Rectal smooth muscle tissue (tissue), 1 donor: ENCODE results near the gene DENND1A.
"Not testable (repeated sequence)": the region's sequence is repeated elsewhere in the genome, so short reads cannot be mapped to it uniquely, and the experiment has no call there.

Experiments
- H3K27ac ChIP-seq: one replicate; pipeline ENCODE4 v1.7.0; 2013; ENCODE audit warnings: low read depth, low read length, inconsistent platforms
- H3K27me3 ChIP-seq: one replicate; pipeline ENCODE4 v1.7.0; 2013; ENCODE audit warnings: low read length; ENCODE audit not compliant: control insufficient read depth, insufficient read depth
- H3K36me3 ChIP-seq: one replicate; pipeline ENCODE4 v1.7.0; 2013; ENCODE audit warnings: low read length; ENCODE audit not compliant: control insufficient read depth, insufficient read depth
- H3K4me1 ChIP-seq: one replicate; pipeline ENCODE4 v1.7.0; 2013; ENCODE audit warnings: low read length; ENCODE audit not compliant: control insufficient read depth, insufficient read depth
- H3K4me3 ChIP-seq: one replicate; pipeline ENCODE4 v1.7.0; 2013; ENCODE audit warnings: low read length
- H3K9ac ChIP-seq: one replicate; pipeline ENCODE4 v1.7.0; 2013; ENCODE audit warnings: low read length

The DENND1A gene

DNA sequence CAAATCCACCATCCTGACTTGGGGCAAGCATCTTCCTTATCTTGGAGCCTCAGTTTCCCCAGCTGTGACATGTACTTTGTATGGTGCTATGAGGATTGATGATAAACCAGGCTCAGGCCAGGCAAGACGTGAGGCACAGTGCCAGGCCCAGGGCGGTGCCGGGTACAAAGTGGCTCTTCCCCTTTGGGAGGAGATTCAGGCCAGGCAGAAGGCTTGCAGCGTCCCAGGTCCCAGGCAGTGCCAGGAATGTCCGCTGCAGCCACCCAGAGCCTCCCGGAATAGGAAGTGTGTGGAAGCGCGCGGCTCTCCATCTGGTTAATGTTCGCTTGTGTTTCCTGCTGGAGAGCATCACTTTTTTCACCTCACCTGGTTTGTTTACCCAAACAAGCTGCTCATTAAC is 12.6 kb upstream of the DENND1A start:
- H3K4me3 ChIP-seq, result no peak overlapping the region
- no peaks in the 10 kb centered on the region for H3K27me3 ChIP-seq
- no peak overlapping the region for H3K27ac ChIP-seq
- no peaks in the 10 kb centered on the region for H3K36me3 ChIP-seq
- H3K9ac ChIP-seq, result no peak overlapping the region
- H3K4me1 ChIP-seq, result no peaks in the 10 kb centered on the region

DNA sequence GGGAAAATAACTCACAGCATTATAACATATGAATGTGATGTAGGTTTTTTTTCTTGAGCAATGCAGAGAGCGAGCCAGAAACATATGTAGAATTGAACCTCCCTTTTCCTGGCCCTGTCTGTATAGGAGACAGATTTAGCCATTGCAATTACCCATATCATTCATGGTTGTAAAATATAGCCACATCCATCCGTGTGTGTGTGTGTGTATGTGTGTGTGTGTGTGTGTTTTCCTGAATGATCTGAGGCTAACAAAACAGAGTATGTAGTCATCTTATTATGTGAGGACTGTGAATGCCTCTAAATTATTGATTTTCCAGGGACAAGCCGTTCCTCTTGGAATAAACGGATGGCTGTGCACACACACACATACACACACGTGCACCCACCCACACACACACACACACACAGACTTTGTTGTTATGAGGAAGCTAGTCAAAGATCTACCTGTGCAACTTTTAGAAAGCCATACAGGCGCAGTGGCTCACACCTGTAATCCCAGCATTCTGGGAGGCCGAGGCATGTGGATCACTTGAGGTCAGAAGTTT is 11.7 kb upstream of the DENND1A start:
- Histone ChIP-seq H3K4me3 (no peak overlapping the region), H3K27ac (no peak overlapping the region), H3K36me3 (no peaks in the 10 kb centered on the region), H3K4me1 (no peaks in the 10 kb centered on the region), H3K9ac (no peak overlapping the region), H3K27me3 (no peaks in the 10 kb centered on the region)

DNA sequence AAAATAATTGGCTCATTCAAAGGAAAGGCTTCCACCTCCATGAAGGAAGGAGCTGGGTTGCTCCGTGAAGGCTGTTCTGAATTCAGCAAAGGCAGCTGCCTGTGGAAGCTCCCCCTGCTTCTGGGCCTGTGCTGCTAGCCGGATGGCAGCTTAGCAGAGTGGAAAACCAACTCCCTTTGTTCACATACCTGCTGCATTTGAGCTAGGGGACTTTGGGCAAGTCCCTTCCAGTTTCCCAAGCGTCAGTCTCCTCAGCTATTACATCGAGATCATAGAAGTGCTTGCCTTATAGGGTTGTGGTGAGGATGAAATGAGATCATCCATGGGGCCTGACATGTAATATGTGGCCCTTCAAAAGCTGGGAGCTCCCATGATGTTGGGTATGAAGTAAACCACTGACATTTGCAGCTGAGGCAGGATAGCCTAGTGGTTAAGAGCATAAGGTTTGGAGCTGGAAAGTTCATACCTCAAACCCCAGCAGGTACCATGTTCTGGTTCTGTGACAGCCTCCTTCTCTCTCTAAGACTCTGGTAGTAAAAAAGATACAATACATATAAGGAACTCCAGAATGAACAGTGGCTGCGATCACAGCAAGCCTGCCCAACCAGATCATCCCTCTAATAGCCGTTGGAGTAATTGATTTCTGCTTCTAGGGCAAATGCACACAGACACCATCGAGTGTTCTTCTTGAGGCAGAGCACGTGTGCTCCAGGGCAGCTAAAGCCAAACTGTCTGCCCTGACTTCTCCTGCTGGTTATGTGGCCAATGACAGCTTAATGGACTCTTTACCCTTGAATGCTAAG is 11.0 kb upstream of the DENND1A start:
- Histone ChIP-seq H3K4me1 (no peaks in the 10 kb centered on the region), H3K27me3 (no peaks in the 10 kb centered on the region), H3K9ac (no peak overlapping the region), H3K4me3 (no peak overlapping the region), H3K27ac (no peak overlapping the region), H3K36me3 (no peaks in the 10 kb centered on the region)

DNA sequence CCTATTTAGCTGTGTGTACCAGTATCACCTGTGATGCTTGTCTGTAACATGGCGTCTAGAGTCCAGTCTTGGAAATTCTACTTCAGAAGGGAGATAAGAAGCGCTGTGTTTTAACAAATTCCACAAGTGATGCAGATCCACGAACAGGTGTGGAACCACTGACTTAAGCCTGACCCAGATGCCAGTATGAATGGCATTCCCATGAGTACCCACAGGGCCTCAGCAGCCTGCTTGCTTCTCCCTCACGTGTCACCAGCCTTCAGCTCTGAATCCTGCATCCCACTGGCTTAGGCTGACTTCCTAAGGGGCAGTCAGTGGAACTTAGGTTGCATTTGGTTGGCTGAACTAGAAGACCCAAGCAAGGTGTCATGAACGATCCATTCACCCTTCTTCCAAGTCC is 8.5 kb upstream of the DENND1A start:
- Histone ChIP-seq H3K4me3 (no peak overlapping the region), H3K27ac (no peak overlapping the region), H3K9ac (no peak overlapping the region), H3K36me3 (no peaks in the 10 kb centered on the region), H3K27me3 (no peaks in the 10 kb centered on the region), H3K4me1 (no peaks in the 10 kb centered on the region)

DNA sequence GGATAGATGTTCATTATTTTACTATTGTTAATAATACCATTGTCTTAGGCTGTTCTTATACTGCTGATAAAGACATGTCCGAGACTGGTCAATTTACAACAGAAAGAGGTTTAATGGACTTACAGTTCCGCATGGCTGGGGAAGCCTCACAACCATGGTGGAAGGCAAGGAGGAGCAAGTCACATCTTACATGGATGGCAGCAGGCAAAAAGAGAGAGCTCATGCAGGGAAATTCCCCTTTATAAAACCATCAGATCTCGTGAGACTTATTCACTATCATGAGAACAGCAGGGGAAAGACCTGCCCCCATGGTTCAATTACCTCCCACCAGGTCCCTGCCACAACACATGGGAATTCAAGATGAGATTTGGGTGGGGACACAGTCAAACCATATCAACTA is 6.6 kb upstream of the DENND1A start:
- H3K36me3 ChIP-seq, H3K4me1 ChIP-seq, H3K9ac ChIP-seq, H3K4me3 ChIP-seq, H3K27me3 ChIP-seq, H3K27ac ChIP-seq: not testable (repeated sequence)

DNA sequence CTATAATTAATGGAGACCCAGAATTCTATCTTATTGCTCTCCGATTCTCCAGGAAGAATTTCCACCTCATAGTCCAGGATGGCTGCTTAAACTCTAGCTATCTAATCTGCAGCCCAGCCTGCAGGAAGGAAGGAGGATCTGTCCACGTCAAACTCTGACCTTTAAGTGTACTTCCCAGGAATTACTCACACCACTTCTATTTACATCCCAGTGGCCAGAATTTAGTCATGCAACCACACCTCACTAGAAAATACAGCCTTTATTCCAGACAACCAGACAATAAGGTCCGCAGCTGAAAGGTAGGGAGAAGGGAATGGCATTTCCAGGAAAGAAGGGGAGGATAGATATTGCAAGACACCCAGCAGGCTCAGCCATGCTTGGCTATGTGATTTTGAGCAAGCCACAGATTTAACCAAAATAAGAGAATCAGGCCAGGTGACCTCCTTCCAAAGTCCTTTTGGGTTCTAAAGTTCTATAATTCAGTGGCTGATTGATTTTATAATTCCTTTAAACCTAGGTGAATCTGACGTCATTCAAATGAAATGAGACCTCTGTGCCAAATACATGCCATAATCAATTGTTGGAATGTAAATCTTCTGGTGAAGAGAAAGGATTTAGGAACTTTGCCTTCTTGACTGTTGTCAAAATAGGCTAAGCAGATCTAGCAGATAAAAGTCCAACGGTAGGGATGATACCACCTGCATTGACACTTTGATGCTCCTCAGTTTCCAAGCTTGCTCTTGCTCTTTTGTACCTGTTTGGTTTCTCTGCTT is 3.7 kb upstream of the DENND1A start:
- Histone ChIP-seq H3K9ac (no peak overlapping the region), H3K27me3 (no peaks in the 10 kb centered on the region), H3K4me3 (no peak overlapping the region), H3K4me1 (no peaks in the 10 kb centered on the region), H3K36me3 (no peaks in the 10 kb centered on the region), H3K27ac (no peak overlapping the region)

DNA sequence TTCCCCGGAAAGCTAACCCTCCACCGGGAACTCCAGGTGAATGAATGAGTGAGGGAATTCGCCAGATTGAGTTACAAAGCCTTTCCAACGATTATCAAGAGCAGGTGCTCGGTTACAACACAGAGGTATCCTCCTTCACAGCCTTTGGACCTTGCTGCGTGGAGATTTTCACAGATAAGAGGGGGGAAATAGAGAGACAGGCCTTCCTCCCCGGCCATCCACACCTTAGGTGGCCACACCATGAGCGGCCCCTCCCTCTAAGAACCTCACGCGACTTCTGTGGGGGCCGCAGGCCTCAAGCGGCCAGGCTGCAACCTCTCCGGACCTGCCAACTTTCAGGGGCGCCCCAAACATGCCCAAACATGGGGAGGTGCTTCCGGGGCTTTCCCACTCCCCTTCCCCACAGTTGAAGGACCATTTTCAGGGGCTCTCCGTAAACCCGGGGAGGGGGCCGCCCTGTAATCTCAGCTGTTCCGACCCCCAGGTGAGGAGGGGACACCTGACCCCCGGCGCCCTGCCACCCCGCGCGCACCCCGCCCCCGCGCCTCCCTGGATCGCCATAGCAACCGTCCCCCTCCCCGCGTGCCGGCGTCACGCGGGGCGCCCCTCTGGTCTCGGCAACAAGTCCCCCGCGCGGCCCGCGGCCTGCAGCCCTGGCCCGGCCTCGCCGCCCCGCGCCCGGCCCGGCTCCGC is 603 bp downstream of the DENND1A start:
- Histone ChIP-seq H3K9ac (no peak overlapping the region), H3K27me3 (no peaks in the 10 kb centered on the region), H3K36me3 (no peaks in the 10 kb centered on the region), H3K4me1 (no peaks in the 10 kb centered on the region), H3K4me3 (peak overlapping the region; percentile 73), H3K27ac (no peak overlapping the region)

DNA sequence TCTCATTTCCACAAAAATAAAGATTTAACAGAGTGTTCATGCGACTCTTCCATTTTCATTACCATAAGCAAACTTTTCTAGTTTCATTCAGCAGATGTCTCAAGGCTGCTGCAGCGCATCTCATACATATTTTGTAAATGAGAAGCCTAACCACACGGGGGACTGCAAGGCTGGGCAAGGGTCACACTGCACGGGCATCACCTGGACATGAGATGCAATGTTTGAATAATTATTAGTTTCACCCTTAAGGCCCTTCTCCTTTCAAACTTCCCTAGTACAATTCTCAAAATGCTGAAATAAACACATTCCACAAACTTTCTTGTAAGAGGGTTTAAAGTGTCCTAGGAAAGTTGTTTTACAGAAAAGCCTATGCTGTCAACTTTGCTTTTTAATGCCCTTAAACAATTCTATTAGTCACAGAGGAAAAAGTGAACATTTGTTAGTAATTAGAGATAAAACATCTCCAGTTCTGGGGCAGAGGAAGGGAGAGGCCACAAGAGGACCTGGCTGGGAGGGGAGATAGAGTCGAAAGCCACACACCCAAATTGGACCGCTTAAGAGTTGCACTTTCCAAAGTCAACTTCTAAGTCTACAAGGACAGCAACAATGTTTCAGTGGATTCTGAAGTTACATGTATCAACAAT is 1.3 kb downstream of the DENND1A start:
- Histone ChIP-seq H3K4me3 (peak overlapping the region; percentile 73), H3K9ac (no peak overlapping the region), H3K27me3 (no peaks in the 10 kb centered on the region), H3K27ac (no peak overlapping the region), H3K36me3 (no peaks in the 10 kb centered on the region), H3K4me1 (no peaks in the 10 kb centered on the region)

DNA sequence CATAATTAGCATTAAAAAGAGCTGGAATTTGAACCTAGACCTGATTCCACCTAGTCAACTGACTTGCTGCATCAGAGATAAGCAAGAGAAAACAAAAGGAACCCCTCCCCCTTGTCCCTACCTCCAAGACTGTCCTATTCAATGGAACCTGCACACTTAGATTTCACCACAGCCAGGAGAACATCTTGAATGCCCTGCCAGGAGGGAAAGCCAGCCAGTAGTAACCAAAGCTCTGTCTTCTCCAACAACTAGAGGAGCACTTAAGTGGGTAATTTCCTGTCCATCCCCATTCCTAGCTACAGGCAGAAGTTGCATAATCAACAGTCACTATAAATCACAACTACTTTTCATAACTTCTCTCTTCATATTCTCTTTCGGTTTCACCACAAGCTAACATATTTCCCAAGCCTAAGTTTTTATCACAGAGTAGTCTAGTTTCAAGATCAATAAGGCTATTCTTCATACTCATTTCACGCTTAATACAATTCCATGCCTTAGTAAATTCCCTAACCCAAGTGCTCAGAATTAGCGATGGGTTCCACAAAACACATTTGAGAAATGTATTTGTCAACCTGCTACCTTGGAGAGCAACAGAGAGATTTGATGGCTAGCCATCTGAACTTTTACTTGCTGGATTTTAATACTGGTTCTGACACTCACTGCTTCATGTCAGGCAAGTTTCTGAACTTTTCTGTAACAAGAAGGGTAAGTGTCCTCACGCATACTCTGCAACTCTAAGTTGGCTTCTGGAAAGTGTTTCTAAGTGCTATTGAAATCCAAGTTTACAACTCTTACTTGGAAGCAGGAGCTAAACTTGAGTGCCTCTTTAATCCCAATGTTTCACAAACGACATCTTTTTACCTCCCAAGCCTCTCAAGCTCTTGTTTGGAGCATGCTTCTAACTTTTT is 2.0 kb downstream of the DENND1A start:
- Histone ChIP-seq H3K27me3 (no peaks in the 10 kb centered on the region), H3K9ac (no peak overlapping the region), H3K27ac (no peak overlapping the region), H3K36me3 (no peaks in the 10 kb centered on the region), H3K4me3 (no peak overlapping the region), H3K4me1 (no peaks in the 10 kb centered on the region)

DNA sequence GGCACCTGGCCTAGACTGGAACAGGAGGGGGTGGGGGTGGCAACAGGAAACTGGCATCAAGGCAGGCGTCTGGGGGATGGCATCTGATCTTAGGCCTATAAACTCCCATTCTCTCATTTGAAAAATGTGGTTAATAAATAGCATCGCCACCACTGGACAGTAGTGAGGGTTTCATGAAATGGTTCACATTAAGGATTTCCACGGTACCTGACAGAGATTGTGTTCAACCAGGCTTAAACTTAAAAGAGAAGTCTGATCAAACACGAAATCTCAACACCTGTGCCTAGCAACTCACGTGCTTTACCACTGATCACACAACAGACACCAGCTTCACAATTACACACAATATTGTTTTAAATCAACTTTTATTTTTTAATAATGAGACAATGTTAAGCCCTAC is 3.0 kb downstream of the DENND1A start:
- no peaks in the 10 kb centered on the region for H3K36me3 ChIP-seq
- H3K27me3 ChIP-seq, result no peaks in the 10 kb centered on the region
- no peaks in the 10 kb centered on the region for H3K4me1 ChIP-seq
- H3K4me3 ChIP-seq, result no peak overlapping the region
- no peak overlapping the region for H3K27ac ChIP-seq
- H3K9ac ChIP-seq, result no peak overlapping the region

DNA sequence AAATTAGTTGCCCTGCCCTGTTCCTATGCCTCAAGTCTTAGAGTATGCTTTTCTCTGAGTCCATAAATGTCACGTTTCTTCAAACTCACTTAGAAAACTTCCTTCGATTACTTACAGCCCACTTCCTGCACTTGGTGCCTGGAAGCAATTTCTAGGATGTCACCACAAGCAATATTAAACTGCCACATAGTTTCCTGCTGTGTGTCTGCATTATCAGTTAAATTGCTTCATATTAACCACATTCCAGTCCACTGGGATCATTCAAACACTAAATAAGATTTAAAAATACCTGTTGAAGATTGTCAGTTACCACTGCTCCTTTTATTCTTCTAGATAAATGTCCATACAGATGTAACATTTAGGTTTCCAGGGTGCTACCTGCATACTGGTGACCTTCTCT is 4.1 kb downstream of the DENND1A start:
- H3K27ac ChIP-seq, result no peak overlapping the region
- no peaks in the 10 kb centered on the region for H3K27me3 ChIP-seq
- H3K4me3 ChIP-seq, result no peak overlapping the region
- no peak overlapping the region for H3K9ac ChIP-seq
- H3K4me1 ChIP-seq, result no peaks in the 10 kb centered on the region
- no peaks in the 10 kb centered on the region for H3K36me3 ChIP-seq
